ENCODE results near the gene CBY3.
"Not testable (repeated sequence)": the region's sequence is repeated elsewhere in the genome, so short reads cannot be mapped to it uniquely, and the experiment has no call there.

Gene CBY3

GRCh38 chr5:179644766-179645165, 36.1 kb downstream of the CBY3 start:
- not testable (repeated sequence) for H3K27ac Mint-ChIP-seq; H3K4me3 Mint-ChIP-seq; H3K9me3 Mint-ChIP-seq; H3K4me1 Mint-ChIP-seq (ENCODE audit: low read depth); H3K27me3 Mint-ChIP-seq (ENCODE audit: low read depth); H3K36me3 Mint-ChIP-seq (ENCODE audit: low read depth)

GRCh38 chr5:179643141-179643920, 37.5 kb downstream of the CBY3 start:
- not testable (repeated sequence) for H3K36me3 Mint-ChIP-seq (ENCODE audit: low read depth); H3K4me3 Mint-ChIP-seq; H3K9me3 Mint-ChIP-seq; H3K27me3 Mint-ChIP-seq (ENCODE audit: low read depth); H3K4me1 Mint-ChIP-seq (ENCODE audit: low read depth); H3K27ac Mint-ChIP-seq

GRCh38 chr5:179642626-179643025, 38.2 kb downstream of the CBY3 start:
- not testable (repeated sequence) for H3K36me3 Mint-ChIP-seq (ENCODE audit: low read depth); H3K4me1 Mint-ChIP-seq (ENCODE audit: low read depth); H3K9me3 Mint-ChIP-seq; H3K4me3 Mint-ChIP-seq; H3K27ac Mint-ChIP-seq; H3K27me3 Mint-ChIP-seq (ENCODE audit: low read depth)

- not testable (repeated sequence) for H3K4me3 Mint-ChIP-seq; H3K9me3 Mint-ChIP-seq; H3K27ac Mint-ChIP-seq; H3K4me1 Mint-ChIP-seq (ENCODE audit: low read depth); H3K36me3 Mint-ChIP-seq (ENCODE audit: low read depth); H3K27me3 Mint-ChIP-seq (ENCODE audit: low read depth)
These were observed 39.1 kb downstream of the CBY3 start for GRCh38 chr5:179641745-179642144.

- not testable (repeated sequence) for H3K27me3 Mint-ChIP-seq (ENCODE audit: low read depth); H3K27ac Mint-ChIP-seq; H3K4me3 Mint-ChIP-seq; H3K4me1 Mint-ChIP-seq (ENCODE audit: low read depth); H3K36me3 Mint-ChIP-seq (ENCODE audit: low read depth); H3K9me3 Mint-ChIP-seq
These were observed 41.5 kb downstream of the CBY3 start for GRCh38 chr5:179639296-179639695.

GRCh38 chr5:179634370-179635172, 46.3 kb downstream of the CBY3 start:
- not testable (repeated sequence) for H3K27ac Mint-ChIP-seq; H3K4me3 Mint-ChIP-seq; H3K36me3 Mint-ChIP-seq (ENCODE audit: low read depth); H3K9me3 Mint-ChIP-seq; H3K27me3 Mint-ChIP-seq (ENCODE audit: low read depth); H3K4me1 Mint-ChIP-seq (ENCODE audit: low read depth)

- not testable (repeated sequence) for H3K36me3 Mint-ChIP-seq (ENCODE audit: low read depth); H3K27ac Mint-ChIP-seq; H3K4me3 Mint-ChIP-seq; H3K9me3 Mint-ChIP-seq; H3K27me3 Mint-ChIP-seq (ENCODE audit: low read depth); H3K4me1 Mint-ChIP-seq (ENCODE audit: low read depth)
These were observed 47.1 kb downstream of the CBY3 start for GRCh38 chr5:179633501-179634369.

Measured in T-helper 1 cell treated with Interleukin-12 subunit alpha and Interleukin-12 subunit beta and Interleukin-4 antibody, amounts not matched to agents 30 μg/mL and 1 μg/mL, for 36 hours (primary cell).